GM21717 (cell line): ENCODE results near the gene DPYD.

Experiments
- ATAC-seq: cut with Tn5 transposase; IDR thresholded peaks from one replicate; pipeline ENCODE4 v1.9.1; 2021; ENCODE audit warnings: mild to moderate bottlenecking, moderate library complexity; ENCODE audit not compliant: unreplicated experiment

DPYD gene

DNA sequence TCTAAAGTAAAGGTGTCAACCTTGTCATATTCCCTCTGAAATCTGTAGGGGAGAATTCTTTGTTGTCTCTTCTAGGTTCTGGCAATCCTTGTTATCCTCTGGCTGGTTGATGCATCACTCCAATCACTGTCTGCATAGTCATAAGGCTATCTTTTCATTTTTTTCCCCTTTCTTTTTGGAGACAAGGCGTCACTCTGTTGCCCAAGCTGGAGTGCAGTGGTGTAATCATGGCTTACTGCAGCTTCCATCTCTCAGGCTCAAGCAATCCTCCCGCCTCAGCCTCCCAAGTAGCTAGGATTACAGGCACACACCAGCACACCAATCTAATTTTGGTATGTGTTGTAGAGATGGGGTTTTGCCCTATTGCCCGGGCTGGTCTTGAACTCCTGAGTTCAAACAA is 12.9 kb downstream of the DPYD start:
- ATAC-seq, result no peak

DNA sequence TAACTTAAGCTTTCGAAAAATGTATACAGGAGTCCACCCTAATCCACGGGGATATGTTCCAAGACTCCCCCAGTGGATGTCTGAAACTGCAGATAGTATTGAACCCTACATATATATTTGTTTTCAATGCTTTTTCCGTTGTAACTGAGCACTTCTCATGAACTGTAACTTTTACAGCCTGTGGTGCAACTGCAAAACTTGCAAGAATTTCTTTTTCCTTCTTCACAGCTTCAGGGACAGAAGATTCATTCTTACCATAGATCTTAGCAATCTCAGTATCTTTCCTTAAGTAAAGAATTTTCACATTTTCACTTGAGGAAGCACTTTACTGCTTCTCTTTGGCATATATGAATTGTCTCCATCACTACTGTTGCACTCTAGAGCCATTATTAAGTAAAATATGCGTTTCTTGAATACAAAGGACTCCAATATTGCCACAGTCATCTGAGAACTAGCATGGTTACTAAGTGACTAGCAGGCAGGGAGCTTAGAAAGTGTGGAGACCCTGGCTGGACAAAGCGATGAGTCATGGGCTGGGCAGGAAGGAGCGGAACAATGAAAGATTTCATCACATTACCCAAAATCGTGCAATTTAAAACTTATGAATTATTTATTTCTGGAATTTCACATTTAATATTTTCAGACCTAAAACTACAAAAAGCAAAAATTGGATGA is 14.1 kb downstream of the DPYD start:
- no peak for ATAC-seq

DNA sequence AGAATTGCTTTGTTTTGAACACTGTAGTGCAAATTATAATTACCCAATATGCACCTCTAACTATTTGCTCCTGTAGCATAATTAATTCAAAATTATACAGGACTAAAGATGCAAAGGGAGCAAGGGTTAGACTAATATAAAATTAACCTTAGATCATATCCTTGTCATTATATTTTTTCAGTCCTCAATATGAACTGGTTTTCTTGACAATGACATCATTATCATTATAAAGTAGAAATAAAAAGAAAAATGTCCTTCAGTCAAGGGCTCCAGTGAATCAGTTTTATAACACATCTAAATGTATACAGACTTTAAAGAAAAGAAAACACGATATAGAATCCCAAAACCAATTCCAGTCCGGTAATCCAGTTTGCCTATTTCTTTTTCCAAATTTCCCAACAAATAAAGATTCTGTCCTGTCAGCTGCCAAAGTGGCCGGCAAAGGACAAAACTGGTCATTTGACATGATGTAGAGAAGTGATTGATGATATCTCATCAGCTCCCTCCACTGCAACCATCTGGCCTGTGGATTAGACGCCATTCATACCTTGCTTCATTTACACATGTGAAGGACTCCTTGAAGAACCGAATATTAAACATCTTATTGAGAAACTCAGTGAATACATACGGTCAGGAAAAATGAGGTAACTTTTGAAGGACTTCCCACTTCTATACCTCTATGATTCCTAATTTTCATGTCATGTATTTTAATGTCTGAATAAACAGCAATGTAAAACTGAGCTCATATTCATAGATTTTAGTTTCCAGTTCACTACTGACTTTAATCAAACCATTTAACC is 15.5 kb downstream of the DPYD start:
- no peak for ATAC-seq

DNA sequence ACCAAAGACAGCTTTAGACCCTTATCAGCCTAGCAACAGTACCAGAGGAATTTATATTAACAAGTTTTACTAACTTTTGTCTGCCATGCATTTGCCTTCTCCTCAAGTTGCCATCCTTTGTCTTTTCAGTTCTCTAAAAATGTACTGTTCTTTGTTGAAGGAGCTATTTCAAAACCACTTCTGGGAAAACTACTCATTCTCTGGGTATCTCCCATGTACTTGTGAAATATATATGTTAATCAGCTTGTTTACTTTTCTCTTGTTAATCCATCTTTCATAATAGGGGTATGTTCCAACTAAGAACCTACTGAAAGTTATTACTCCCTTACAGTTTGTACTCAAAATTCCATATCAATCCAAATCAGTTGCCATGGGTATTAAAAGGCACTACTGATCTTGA is 16.3 kb downstream of the DPYD start:
- ATAC-seq, result no peak

DNA sequence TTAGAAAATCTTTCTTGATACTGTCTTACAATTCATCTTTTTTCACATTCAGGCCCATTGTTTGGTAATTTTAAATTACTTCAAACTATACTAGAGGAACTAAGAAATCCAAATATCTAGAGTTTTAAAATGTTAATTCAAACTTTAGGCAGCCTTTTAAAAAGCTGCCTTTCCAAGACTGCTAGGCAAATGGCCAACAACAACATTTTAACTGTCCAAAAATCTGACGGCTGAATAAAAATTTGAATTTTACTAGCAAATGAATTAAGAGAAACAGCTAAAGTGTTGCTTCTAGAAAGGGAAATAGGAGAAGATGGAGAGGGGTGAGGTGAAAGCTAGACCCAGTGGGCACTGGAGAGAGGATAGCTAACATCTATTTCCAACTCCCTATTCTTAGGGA is 17.2 kb downstream of the DPYD start:
- no peak for ATAC-seq

DNA sequence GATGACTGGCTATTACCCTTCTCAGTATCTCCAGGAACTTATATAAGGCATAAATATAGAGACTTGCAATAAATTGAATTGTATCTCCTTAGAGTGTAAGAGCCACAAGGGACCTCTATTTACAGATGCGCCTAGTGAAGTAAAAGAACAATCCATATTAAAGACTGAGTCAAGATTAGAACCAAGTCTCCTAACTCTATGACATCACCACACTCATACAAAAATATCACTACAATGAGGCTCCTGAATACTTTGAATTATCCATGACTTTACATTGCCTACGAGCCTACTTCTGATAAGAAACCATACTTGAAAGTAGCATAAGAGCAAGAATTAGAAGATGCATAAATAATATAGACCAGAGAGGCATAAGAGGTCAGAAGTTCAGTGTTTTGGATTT is 18.8 kb downstream of the DPYD start:
- ATAC-seq, result no peak

DNA sequence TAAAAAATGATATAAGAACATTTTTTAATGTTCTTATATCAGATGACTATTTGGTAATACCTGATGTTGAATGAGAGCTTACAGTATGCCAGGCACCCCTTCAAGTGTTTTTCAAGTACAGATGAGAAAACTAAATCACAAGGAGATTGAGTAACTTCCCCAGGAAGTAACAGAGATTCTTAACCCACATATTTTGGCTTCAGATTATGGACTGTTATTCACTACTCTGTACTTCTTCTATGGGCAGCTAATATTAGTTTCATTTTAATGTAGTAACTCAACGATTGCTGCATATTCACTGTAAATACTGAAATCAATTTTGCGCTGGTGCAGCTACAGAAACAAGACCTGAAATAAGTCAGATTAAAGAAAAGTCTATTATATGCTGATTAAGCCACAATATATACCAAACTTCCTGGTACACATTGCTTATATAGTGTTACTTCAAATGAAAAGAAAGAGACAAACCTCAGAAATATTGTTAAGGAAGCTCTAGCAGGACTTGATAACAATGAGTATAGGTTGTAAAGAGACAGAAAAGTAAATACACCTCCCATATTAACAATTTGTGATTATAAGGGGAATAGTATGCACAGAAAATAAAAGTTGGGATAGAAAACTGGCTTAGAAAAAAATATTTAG is 19.7 kb downstream of the DPYD start:
- no peak for ATAC-seq

DNA sequence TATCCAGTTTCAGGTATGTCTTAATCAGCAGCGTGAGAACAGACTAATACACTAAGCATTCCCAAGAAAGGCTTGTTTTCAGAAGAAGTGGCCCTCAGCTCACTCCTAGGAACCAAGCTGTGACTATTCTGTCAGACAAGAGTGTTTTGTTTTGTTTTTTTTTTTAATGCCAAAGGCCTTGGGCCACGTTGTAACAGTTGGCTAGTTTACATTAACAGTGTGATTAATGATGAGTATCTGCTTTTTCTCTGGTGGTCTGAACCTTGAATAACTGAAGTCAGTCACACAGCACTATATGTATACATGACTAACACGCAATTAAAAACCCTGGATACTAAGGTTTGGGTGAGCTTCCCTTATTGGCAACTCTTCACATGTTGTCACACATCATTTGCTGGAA is 21.9 kb downstream of the DPYD start:
- no peak for ATAC-seq

DNA sequence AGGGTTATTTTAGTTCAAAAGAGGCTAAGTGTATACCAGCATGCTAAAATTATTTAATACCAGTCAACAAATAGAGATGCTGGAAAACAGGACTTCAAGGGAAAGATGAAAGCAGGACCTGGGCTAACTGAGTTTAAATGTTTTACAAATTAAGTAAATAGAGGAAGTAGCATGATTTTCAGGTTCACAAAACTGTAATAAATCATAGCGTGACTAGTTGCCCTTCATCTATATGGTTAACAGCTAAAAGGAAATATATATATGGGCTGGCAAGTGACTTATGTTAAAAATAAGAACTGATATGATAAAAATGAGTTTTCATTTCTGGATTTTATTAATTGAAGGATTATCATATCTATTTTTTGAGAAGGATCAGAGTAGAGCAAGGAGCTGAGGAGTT is 25.6 kb downstream of the DPYD start:
- ATAC-seq, result no peak

DNA sequence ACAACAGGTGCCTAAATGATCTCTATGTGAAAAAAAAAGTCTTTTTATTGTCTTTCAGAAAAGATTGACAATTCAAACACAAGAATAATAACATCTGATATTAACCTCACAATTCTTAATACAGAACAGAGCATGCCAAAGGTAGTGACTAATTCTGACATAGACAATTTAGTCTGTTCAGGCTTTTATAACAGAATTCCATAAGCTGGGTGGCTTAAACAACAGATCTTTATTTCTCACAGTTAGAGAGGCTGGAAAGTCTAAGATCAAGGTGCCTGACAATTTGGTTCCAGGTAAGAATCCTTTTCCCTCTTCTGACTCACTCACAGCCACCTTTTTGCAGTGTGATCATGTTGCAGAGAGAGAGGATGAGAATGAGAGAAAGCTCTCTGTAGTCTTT is 27.0 kb downstream of the DPYD start:
- no peak for ATAC-seq

DNA sequence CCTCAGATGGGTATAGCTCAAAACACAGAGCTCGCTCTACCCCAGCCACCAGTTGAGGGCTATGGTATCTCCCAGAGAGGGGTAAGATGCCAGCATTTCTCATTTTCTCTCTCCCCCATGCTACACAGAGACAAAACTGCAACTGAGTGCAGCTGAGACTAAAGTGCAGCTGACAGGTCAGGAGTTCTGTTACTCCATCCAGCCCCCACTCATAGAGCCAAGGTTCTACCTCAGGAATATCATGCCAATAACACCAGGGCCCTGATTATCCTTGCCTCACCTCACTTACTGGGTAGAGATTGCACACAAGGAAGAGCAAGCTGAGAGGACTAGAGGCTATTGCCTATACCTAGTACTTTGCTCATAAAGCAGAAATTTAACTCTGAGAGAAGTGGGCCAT is 34.6 kb downstream of the DPYD start:
- no peak for ATAC-seq

DNA sequence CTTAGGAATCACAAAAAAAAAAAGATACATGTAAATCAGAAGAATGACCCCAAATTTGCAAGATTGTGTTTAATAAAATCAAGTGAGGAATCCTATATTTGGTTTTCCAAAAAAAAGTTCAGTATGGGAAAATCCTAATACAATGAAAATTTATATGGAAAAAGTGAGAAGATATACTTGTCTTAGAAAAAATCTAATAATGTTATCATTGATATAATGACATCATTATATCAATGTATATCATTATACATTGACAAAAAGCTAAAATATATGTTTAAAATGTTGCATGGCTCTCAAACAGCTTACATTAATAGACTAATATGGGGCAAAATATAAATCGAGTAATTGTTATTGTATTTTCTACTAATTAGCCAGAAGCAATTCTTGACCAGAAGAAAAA is 37.0 kb downstream of the DPYD start:
- ATAC-seq, result no peak

DNA sequence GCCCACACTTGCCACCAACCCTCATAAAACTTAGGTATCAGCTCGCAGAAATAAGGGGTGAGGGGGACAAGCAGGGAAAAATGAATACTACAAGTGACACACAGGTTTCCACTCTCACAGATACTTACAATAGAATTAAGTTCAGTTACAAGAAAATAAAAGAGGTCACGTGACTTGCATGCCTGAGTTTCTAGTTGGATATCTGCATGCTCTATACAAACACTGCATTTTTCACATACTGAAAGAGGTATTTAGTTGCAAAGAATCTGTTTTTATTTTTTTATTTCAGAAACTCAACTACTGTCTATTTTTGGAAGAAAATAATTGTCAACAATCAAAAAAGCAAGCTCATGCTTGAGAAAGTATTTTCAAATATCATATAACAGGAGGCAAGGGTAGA is 43.5 kb downstream of the DPYD start:
- ATAC-seq, result no peak

DNA sequence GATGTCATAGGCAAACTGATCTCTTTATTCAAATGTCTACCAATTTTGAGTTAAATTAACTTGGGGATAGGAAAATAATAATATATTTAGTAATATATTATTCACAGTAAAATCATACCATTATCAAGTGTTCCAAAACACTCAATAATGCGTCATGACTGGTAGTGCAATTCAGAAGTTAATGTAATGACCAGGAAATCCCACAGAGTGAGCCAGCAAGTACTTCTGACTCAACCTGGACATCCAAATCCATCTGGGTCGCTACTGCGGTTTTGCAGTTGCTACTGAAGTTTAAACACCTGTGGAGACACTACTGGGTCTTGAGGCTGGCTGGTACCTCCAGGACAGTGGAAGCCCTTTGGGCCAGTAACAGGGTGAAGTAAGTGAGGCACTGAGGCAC is 44.8 kb downstream of the DPYD start:
- no peak for ATAC-seq

DNA sequence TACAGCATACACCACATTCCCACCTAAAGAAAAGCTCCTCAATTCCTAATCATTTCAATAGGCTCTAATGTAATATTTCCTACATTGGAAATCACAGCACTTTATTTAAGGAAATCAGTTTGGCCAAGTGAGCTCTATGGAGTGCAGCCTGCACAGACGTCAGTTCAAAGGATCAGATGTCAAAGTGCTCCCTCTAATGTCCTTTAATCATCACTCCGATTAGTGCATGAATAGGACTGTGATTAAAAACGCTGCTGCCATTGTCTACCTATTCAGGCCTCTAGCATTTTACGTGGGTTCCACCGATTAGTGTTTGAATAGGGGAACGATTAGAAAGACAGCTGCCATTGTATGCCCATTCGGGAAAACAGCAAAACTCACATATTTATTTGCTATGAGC is 50.2 kb downstream of the DPYD start:
- ATAC-seq, result no peak

DNA sequence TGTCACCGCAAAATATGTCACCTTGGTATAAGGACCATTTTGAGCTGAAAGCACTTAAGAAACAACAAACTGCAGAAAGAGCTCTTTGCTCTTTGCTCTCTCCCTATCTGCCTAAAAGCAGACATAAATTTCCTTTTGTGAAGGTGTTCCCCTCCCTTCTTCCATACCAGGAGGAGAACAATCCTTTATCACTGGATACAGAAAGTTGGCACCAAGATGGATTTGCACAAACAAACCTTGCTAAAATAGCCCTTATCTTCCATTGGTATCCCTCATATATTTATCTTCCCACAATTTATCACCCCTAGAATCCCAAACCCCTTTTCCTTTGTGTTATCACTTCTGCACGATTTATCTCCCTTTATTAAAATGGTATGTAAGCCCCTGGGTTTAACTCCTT is 51.4 kb downstream of the DPYD start:
- no peak for ATAC-seq

DNA sequence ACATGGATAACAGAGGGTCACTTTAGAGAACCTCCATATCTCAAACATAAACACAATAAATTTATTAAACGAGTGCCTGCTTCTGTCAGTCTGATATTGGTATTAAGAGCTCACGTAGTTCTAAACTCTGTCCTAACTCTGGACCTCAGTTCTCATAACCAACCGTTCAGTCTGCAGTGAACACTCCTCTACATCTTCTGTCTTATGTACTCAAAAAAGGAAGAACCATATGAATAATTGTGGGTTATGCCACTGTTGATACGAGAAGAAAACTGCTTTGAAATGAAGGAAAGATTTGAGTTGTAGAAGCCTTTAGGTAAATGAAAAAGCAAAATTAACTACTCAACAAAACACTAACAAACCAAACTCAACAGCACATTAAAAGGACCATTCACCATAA is 53.7 kb downstream of the DPYD start:
- ATAC-seq, result no peak

DNA sequence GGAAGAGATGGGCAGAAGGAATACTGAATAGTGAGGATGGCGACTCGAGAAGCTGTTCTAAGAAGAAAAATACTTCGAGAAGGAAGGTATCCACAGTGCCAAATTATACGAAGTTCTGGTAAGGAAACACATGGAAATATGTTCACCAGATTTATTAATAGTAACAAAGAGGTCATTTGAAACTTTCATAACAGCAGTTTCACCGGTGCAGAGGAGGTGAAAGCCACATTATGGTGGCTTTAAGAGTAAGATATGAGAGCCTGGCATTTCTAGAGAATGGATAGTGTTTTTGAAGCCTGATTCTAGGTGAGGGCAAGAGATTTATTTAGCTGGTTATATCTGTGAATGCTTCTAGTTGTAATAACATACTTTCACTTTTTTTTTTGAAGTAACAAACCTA is 56.2 kb downstream of the DPYD start:
- no peak for ATAC-seq

DNA sequence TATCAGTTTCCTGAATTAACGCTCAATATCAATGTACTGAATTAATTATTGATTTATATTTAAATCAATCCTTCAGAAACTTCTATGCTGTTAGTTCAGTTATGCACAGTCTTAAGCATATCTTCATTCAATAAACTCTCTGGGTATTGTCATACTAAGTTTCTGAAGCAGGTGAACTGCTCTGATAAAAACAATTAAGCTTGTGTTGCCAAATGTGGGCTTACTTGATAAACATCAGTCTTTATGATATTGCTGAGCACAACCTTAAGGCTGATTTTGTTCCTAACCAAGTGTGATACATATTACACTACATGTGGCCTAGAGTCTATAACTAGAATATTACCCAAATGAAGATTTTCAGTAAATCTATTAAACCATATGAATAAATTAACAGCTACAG is 67.6 kb downstream of the DPYD start:
- ATAC-seq, result no peak

DNA sequence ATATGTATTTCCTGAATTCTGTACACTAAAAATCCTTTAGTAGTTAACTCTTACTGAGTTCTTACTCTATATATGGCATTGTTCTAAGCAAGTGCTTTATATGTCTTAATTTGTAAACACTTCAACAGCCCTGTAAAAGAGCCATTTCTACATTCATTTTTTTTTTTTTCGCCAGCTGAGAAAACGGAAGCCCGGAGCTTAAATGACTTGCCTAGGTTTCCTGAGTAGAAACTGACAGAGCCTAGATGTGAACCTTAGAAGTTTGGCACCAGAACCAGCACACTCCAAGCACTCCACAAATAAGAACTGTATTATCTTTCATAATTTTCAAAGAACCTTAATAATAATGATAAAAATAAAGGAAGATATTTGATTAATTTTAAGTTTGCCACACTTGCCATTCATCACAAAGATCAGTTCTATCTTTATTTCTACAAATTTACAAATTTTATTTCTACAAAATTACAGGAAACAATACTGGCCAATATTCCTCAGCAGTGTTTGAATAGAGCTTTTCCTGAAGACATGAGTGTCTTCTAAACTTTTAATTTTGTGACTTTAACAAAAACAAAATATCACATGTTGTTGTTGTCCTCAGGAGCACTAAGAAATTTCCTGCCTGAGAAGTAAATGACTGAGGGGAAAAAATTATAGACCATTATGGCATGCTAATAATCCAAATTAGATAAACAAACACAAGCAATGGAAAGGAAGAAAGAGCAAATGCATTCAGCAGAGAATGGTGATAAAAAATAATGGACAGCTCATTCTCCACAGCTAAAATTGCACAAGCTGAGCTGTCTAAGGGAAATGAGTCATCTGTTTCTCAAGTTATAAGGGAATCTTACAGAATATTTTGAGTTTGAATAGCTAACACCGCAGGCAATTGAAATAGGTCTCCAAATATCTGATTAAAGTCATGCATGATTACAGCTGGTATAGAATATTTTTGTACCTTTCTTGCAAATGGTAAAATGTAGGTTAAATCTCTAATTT is 71.2 kb downstream of the DPYD start:
- peak; percentile 41 for ATAC-seq

DNA sequence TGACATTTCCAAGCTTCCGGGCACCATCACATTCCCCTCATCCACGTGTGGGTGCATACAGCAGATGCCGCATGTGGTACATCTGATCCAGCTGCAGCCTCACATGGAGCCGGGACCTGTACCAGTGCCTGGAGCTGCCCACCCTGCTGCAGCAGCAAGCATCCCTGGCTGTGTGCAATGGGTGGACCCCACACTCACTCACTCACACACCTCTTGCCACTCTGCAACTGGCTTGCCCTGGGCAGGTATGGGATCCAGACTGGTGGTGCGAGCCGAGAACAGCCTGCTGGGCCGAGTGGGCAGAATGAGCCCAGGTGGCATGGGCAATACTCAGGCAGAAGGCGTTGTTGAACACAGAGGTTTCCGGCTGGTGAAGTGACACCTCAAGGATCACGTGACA is 75.0 kb downstream of the DPYD start:
- ATAC-seq, result no peak
